ENCODE results near the gene RBM15B. TPM values are rescaled to one million over a fixed set of nuclear protein-coding genes. Genes with fewer than 3 reads are reported as not detected.
A peak's percentile ranks its signal among the peaks of the same experiment; 100 is the strongest.

The RBM15B gene
- total and polyA plus RNA-seq, 8 donors = 9.3 to 34.5 (median 16.9) TPM

DNA sequence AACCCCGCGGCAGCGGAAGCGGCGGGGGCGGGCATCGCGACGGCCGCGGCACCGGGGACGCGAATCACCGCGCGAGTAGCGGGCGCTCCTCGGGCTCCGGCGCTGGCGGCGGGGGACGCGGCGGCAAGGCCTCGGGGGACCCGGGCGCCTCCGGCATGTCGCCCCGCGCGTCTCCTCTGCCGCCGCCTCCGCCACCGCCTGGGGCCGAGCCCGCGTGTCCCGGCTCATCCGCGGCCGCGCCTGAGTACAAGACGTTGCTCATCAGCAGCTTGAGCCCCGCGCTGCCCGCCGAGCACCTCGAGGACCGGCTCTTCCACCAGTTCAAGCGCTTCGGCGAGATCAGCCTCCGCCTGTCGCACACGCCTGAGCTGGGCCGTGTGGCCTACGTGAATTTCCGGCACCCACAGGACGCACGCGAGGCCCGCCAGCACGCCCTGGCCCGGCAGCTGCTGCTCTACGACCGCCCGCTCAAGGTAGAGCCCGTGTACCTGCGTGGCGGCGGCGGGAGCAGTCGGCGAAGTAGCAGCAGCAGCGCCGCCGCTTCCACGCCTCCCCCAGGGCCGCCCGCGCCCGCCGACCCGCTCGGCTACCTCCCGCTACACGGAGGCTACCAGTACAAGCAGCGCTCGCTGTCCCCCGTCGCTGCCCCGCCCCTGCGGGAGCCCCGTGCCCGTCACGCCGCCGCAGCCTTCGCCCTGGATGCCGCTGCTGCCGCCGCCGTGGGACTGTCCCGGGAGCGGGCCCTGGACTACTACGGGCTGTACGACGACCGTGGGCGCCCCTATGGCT is 675 bp downstream of the RBM15B start:
- peak; percentile 34 to 69 for DNase-seq
- no peak for TF ChIP-seq POLR2A (IDR thresholded peaks at IDR 0.05)
- TF ChIP-seq, protein P1, sequence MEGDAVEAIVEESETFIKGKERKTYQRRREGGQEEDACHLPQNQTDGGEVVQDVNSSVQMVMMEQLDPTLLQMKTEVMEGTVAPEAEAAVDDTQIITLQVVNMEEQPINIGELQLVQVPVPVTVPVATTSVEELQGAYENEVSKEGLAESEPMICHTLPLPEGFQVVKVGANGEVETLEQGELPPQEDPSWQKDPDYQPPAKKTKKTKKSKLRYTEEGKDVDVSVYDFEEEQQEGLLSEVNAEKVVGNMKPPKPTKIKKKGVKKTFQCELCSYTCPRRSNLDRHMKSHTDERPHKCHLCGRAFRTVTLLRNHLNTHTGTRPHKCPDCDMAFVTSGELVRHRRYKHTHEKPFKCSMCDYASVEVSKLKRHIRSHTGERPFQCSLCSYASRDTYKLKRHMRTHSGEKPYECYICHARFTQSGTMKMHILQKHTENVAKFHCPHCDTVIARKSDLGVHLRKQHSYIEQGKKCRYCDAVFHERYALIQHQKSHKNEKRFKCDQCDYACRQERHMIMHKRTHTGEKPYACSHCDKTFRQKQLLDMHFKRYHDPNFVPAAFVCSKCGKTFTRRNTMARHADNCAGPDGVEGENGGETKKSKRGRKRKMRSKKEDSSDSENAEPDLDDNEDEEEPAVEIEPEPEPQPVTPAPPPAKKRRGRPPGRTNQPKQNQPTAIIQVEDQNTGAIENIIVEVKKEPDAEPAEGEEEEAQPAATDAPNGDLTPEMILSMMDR (IDR thresholded peaks at IDR 0.05) = no peak
- no peak for TF ChIP-seq EP300 (IDR thresholded peaks at IDR 0.05)
- no peak for TF ChIP-seq POLR2AphosphoS5 (IDR thresholded peaks at IDR 0.05)
- intact Hi-C loops (cut with DNase I; ENCODE audit: low total_unique reads) = no loop called here
- WGBS, 5 donors = 1 to 5% (median 4%) methylated on average over 14 to 115 of the region's 115 CpGs
- Histone ChIP-seq H3K4me3 (peak overlapping the region; percentile 70 to 93 (median 85)), H3K27ac (peak overlapping the region; percentile 82 to 95 (median 93)), H3K9me3 (no peaks in the 10 kb centered on the region), H3K4me1 (peaks cover 71 to 93% (median 92%) of the 10 kb centered on the region in 4 donors), H3K27me3 (no peaks in the 10 kb centered on the region), H3K36me3 (peaks cover 55 to 72% (median 70%) of the 10 kb centered on the region in 4 donors)

DNA sequence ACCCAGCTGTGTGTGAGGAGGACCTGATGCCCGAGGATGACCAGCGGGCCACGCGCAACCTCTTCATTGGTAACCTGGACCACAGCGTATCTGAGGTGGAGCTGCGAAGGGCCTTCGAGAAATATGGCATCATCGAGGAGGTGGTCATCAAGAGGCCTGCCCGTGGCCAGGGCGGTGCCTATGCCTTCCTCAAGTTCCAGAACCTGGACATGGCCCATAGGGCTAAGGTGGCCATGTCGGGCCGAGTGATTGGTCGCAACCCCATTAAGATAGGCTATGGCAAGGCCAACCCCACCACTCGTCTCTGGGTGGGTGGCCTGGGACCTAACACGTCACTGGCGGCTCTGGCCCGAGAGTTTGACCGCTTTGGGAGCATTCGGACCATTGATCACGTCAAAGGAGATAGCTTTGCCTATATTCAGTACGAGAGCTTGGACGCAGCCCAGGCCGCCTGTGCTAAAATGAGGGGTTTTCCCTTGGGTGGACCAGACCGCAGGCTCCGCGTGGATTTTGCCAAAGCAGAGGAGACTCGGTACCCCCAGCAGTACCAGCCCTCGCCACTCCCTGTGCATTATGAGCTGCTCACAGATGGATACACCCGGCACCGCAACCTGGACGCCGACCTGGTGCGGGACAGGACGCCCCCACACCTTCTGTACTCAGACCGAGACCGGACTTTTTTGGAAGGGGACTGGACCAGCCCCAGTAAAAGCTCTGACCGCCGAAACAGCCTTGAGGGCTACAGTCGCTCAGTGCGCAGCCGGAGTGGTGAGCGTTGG is 1.5 kb downstream of the RBM15B start:
- H3K4me1 ChIP-seq = peaks cover 63 to 93% (median 92%) of the 10 kb centered on the region in 4 donors
- TF ChIP-seq EP300 (IDR thresholded peaks at IDR 0.05) (no peak), POLR2AphosphoS5 (IDR thresholded peaks at IDR 0.05) (no peak), POLR2A (IDR thresholded peaks at IDR 0.05) (no peak)
- TF ChIP-seq, protein P1 (IDR thresholded peaks at IDR 0.05) = no peak
- H3K36me3 ChIP-seq = peaks cover 53 to 77% (median 76%) of the 10 kb centered on the region in 4 donors
- WGBS, 5 donors = 87 to 95% (median 88%) methylated on average over 30 to 42 of the region's 42 CpGs
- DNase-seq = no peak
- peak overlapping the region; percentile 70 to 93 (median 85) for H3K4me3 ChIP-seq
- H3K9me3 ChIP-seq = no peaks in the 10 kb centered on the region
- intact Hi-C loops (cut with DNase I; ENCODE audit: low total_unique reads) = no loop called here
- no peaks in the 10 kb centered on the region for H3K27me3 ChIP-seq
- H3K27ac ChIP-seq = peak overlapping the region in 4 of 5 donors; percentile 82 to 95 (median 90)

DNA sequence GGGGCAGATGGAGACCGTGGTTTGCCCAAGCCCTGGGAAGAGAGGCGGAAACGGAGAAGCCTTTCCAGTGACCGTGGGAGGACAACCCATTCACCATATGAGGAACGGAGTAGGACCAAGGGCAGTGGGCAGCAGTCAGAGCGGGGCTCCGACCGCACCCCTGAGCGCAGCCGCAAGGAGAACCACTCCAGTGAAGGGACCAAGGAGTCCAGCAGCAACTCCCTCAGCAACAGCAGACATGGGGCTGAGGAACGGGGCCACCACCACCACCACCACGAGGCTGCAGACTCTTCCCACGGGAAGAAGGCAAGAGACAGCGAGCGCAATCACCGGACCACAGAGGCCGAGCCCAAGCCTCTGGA is 2.0 kb downstream of the RBM15B start:
- 94 to 96% (median 95%) methylated on average over 15 to 17 of the region's 17 CpGs for WGBS, 5 donors
- H3K27ac ChIP-seq = no peak overlapping the region
- H3K27me3 ChIP-seq = no peaks in the 10 kb centered on the region
- intact Hi-C loops (cut with DNase I; ENCODE audit: low total_unique reads) = no loop called here
- H3K36me3 ChIP-seq = peaks cover 51 to 77% (median 75%) of the 10 kb centered on the region in 4 donors
- H3K4me1 ChIP-seq = peaks cover 58 to 91% (median 88%) of the 10 kb centered on the region in 4 donors
- no peaks in the 10 kb centered on the region for H3K9me3 ChIP-seq
- no peak for DNase-seq
- peak overlapping the region in 2 of 4 donors; percentile 70 to 93 for H3K4me3 ChIP-seq
- no peak for TF ChIP-seq POLR2AphosphoS5 (IDR thresholded peaks at IDR 0.05)
- TF ChIP-seq, protein P1 (IDR thresholded peaks at IDR 0.05) = no peak
- TF ChIP-seq POLR2A (IDR thresholded peaks at IDR 0.05) = no peak
- TF ChIP-seq EP300 (IDR thresholded peaks at IDR 0.05) = no peak

DNA sequence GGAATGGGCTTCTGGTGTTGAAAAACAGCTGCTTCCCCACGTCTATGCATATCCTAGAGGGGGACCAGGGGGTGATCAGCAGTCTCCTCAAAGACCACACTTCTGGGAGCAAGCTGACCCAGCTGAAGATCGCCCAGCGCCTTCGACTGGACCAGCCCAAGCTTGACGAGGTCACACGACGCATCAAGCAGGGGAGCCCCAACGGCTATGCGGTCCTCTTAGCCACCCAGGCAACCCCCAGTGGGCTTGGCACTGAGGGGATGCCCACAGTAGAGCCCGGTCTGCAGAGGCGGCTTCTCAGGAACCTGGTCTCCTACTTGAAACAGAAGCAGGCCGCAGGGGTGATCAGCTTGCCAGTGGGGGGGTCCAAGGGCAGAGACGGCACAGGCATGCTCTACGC is 2.5 kb downstream of the RBM15B start:
- Histone ChIP-seq H3K9me3 (no peaks in the 10 kb centered on the region), H3K4me1 (peaks cover 58 to 87% (median 84%) of the 10 kb centered on the region in 4 donors), H3K4me3 (peak overlapping the region in 2 of 4 donors; percentile 70 to 93), H3K27me3 (no peaks in the 10 kb centered on the region), H3K27ac (no peak overlapping the region), H3K36me3 (peaks cover 52 to 77% (median 75%) of the 10 kb centered on the region in 4 donors)
- intact Hi-C loops (cut with DNase I; ENCODE audit: low total_unique reads) = no loop called here
- DNase-seq = no peak
- no peak for TF ChIP-seq EP300 (IDR thresholded peaks at IDR 0.05)
- no peak for TF ChIP-seq POLR2AphosphoS5 (IDR thresholded peaks at IDR 0.05)
- TF ChIP-seq, protein P1 (IDR thresholded peaks at IDR 0.05) = no peak
- TF ChIP-seq POLR2A (IDR thresholded peaks at IDR 0.05) = no peak
- WGBS, 5 donors = 82 to 88% (median 88%) methylated on average over 6 to 14 of the region's 14 CpGs

Data from stomach (tissue), 9 donors.